Measurements from ENCODE around the gene DMRTA2. TPM values are rescaled to one million over a fixed set of nuclear protein-coding genes. Genes with fewer than 3 reads are reported as not detected.
A peak's percentile ranks its signal among the peaks of the same experiment; 100 is the strongest.

The DMRTA2 gene
- total and polyA plus RNA-seq, 2 of the 8 experiments (the other 6 are each of a cell fraction or from before 2014, with no cell fraction given): not detected

DNA sequence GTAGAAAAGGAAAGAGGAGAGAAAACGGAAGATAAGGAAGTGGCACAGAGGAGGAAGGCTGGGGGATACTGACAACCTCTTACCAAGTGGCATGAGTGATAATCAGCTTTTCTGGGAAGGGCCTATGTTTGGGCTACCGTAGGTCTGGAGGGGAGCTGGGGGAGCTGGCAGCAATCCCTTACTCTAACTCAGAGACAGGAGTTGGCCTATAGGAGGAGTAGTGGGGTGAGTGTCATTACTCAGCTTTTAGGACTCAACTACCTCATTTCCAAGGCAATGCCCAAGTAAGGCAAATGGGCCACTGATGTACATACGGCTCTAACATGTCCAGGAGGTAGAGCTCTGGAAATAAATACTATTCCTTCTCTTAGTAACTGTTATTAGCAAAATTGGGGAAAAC is 48.7 kb upstream of the DMRTA2 start:
- no peaks in the 10 kb centered on the region for H3K27me3 ChIP-seq (replicated peaks in 1 of 4; ENCODE audit: control insufficient read depth in 3 of 4, extremely low read depth in 1 of 4, insufficient read depth in 3 of 4, low read length in 3 of 4)
- no peak overlapping the region for H2BK20ac ChIP-seq (ENCODE audit: low read length)
- no peak overlapping the region for H3K56ac ChIP-seq (replicated peaks; ENCODE audit: insufficient read length, low read depth, low read length)
- no peaks in the 10 kb centered on the region; the same call in 1 of the 2 replicates for H3K23me2 ChIP-seq (ENCODE audit: low read depth, low read length)
- H3K4me3 ChIP-seq (ENCODE audit: extremely low read depth in 1 of 4, insufficient read depth in 2 of 4, low read depth in 3 of 4, low read length in 4 of 4): no peak overlapping the region
- H2AK5ac ChIP-seq (ENCODE audit: low read depth, low read length): no peak overlapping the region
- DNase-seq (ENCODE audit: low read depth in 1 of 2, low spot score in 2 of 2): no peak
- WGBS, 2 experiments (ENCODE audit: extremely low coverage in 1 of 2, insufficient coverage in 1 of 2, insufficient read length in 1 of 2, insufficient replicate concordance in 2 of 2, low coverage in 1 of 2, low lambda C conversion rate in 2 of 2, missing lambda C conversion rate in 1 of 2): 86 to 100% methylated on average over 1 to 3 of the region's 3 CpGs
- no peak overlapping the region for H3K18ac ChIP-seq (ENCODE audit: extremely low read depth, low read length)
- no peak overlapping the region for H2AFZ ChIP-seq (ENCODE audit: low read length)
- no peaks in the 10 kb centered on the region for H3K9me3 ChIP-seq (ENCODE audit: insufficient read depth in 2 of 2, low read depth in 1 of 2, low read length in 1 of 2)
- H3K36me3 ChIP-seq (ENCODE audit: control insufficient read depth in 2 of 4, insufficient read depth in 4 of 4, low read length in 3 of 4): no peaks in the 10 kb centered on the region
- H4K20me1 ChIP-seq (replicated peaks in 1 of 2; ENCODE audit: control insufficient read depth in 1 of 2, insufficient read depth in 2 of 2, low read length in 2 of 2): no peaks in the 10 kb centered on the region
- H3K79me2 ChIP-seq (ENCODE audit: control insufficient read depth in 1 of 2, insufficient read depth in 2 of 2, low read length in 2 of 2): no peaks in the 10 kb centered on the region
- ChIA-PET CTCF (ENCODE audit: partially characterized antibody) (interaction anchor here (0.6 to 2.5 kb wide), 8 partner anchors 17 to 824 kb away, joined by 3 to 10 read pairs (median 3); no protein-coding TSS in a partner anchor), POLR2A (ENCODE audit: partially characterized antibody) (no interaction called here)
- TF ChIP-seq RNF2 (IDR thresholded peaks at IDR 0.05; ENCODE audit: borderline replicate concordance, low read depth, low read length, missing control alignments, poor library complexity, severe bottlenecking) (no peak), CHD2 (IDR thresholded peaks at IDR 0.05; ENCODE audit: low read length) (no peak), RAD21 (IDR thresholded peaks at IDR 0.05 in 1 of 2, conservative IDR thresholded peaks at IDR 0.05 in 1 of 2; ENCODE audit: low read depth in 2 of 2, low read length in 2 of 2) (peak in 1 of 2 experiments; percentile 8; a peak in 1 of 4 replicates), SRF (IDR thresholded peaks at IDR 0.05; ENCODE audit: low read depth, low read length) (0 out of 2 replicates have a peak, but pooled peaks have one; percentile 23)
- TF ChIP-seq, protein P1, sequence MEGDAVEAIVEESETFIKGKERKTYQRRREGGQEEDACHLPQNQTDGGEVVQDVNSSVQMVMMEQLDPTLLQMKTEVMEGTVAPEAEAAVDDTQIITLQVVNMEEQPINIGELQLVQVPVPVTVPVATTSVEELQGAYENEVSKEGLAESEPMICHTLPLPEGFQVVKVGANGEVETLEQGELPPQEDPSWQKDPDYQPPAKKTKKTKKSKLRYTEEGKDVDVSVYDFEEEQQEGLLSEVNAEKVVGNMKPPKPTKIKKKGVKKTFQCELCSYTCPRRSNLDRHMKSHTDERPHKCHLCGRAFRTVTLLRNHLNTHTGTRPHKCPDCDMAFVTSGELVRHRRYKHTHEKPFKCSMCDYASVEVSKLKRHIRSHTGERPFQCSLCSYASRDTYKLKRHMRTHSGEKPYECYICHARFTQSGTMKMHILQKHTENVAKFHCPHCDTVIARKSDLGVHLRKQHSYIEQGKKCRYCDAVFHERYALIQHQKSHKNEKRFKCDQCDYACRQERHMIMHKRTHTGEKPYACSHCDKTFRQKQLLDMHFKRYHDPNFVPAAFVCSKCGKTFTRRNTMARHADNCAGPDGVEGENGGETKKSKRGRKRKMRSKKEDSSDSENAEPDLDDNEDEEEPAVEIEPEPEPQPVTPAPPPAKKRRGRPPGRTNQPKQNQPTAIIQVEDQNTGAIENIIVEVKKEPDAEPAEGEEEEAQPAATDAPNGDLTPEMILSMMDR (IDR thresholded peaks at IDR 0.05; ENCODE audit: control extremely low read depth in 1 of 3, insufficient read depth in 1 of 3, low read depth in 1 of 3, low read length in 3 of 3): peak in 1 of 3 experiments; percentile 34; a peak in 1 of 4 replicates
- H4K5ac ChIP-seq (ENCODE audit: insufficient read length, low read depth, low read length): no peak overlapping the region
- no peaks in the 10 kb centered on the region; a peak in 1 of 7 replicates for H3K4me1 ChIP-seq (replicated peaks in 1 of 4; ENCODE audit: control insufficient read depth in 3 of 4, insufficient read depth in 4 of 4, low read length in 3 of 4)
- no peak overlapping the region for H2BK5ac ChIP-seq (ENCODE audit: low read depth, low read length)
- no peak overlapping the region for H4K8ac ChIP-seq (ENCODE audit: extremely low read depth, insufficient read depth, low read length)
- H2BK15ac ChIP-seq (ENCODE audit: low read length): no peak overlapping the region
- H3K9ac ChIP-seq (replicated peaks in 1 of 4; ENCODE audit: extremely low read depth in 1 of 4, low read depth in 3 of 4, low read length in 3 of 4): no peak overlapping the region
- no peak overlapping the region for H2BK120ac ChIP-seq (replicated peaks; ENCODE audit: low read depth, low read length)
- FAIRE-seq: no peak
- no peak overlapping the region for H3K23ac ChIP-seq (ENCODE audit: insufficient read length)
- H2BK12ac ChIP-seq (ENCODE audit: low read depth, low read length): no peak overlapping the region
- H3K79me1 ChIP-seq (ENCODE audit: low read depth, low read length): no peaks in the 10 kb centered on the region
- no peak overlapping the region for H3K4ac ChIP-seq (replicated peaks; ENCODE audit: insufficient read length, low read depth, low read length)
- no peak overlapping the region for H3K14ac ChIP-seq (ENCODE audit: insufficient read length)
- H3K4me2 ChIP-seq (ENCODE audit: insufficient read depth in 1 of 2, low read depth in 2 of 2, low read length in 2 of 2): no peak overlapping the region
- no peak overlapping the region for H3K27ac ChIP-seq (ENCODE audit: low read depth, low read length)
- no peak overlapping the region for H4K91ac ChIP-seq (replicated peaks; ENCODE audit: insufficient read length, low read length)

Data from H1 (cell line).